K562 (cell line): ENCODE results near the gene TMC8. TPM values are rescaled to one million over a fixed set of nuclear protein-coding genes. Genes with fewer than 3 reads are reported as not detected.

Experiments used
- CBX3 ChIP-seq, 2 experiments: IDR thresholded peaks; 1 replicate in 1 of 2; 2 replicates in 1 of 2; pipeline ENCODE4 v1.6.1; 2012; ENCODE audit warnings: inconsistent platforms in 2 of 2, low read length in 2 of 2, borderline replicate concordance in 1 of 2, control low read depth in 1 of 2
- CREB1 ChIP-seq, 2 experiments: sonication (generic) in 1 of 2; formaldehyde crosslinking in 1 of 2; IDR thresholded peaks; 2 replicates each; pipeline versions ENCODE4 v1.6.1 to v1.8.0; 2012 to 2022; ENCODE audit warnings: inconsistent platforms in 1 of 2, mild to moderate bottlenecking in 1 of 2, missing genetic modification reagents in 1 of 2, moderate library complexity in 1 of 2
- STAT6 ChIP-seq: sonication (generic); formaldehyde crosslinking; IDR thresholded peaks from 2 replicates; pipeline ENCODE4 v1.8.1; 2023; ENCODE audit warnings: mild to moderate bottlenecking, missing genetic modification reagents
- TEAD4 ChIP-seq, 2 experiments: sonication (generic) in 1 of 2; formaldehyde crosslinking in 1 of 2; IDR thresholded peaks; 2 replicates each; pipeline versions ENCODE4 v1.6.1 to v1.8.0; 2012 to 2022; ENCODE audit warnings: borderline replicate concordance in 1 of 2, inconsistent platforms in 1 of 2, low read length in 1 of 2, mild to moderate bottlenecking in 1 of 2, missing genetic modification reagents in 1 of 2
- USF2 ChIP-seq: sonication (generic); formaldehyde crosslinking; IDR thresholded peaks from 2 replicates; pipeline ENCODE4 v1.5.0; 2020; ENCODE audit warnings: missing genetic modification reagents
- VEZF1 ChIP-seq: fragments of 200-800 bp; sonication (Bioruptor generic); IDR thresholded peaks from 2 replicates; pipeline ENCODE4 v1.6.1; 2017; ENCODE audit warnings: missing genetic modification characterization, missing compliant biosample characterization
- YY1 ChIP-seq, 3 experiments: IDR thresholded peaks; 2 replicates each; pipeline ENCODE4 v1.6.1; 2011; ENCODE audit warnings: low read length in 2 of 3, mild to moderate bottlenecking in 2 of 3, moderate library complexity in 2 of 3, borderline replicate concordance in 1 of 3, control low read depth in 1 of 3, low read depth in 1 of 3; ENCODE audit not compliant: insufficient read depth in 3 of 3, insufficient replicate concordance in 2 of 3, control insufficient read depth in 1 of 3, insufficient read length in 1 of 3; ENCODE audit errors: extremely low read depth in 1 of 3
- ZBTB7A ChIP-seq: IDR thresholded peaks from 2 replicates; pipeline ENCODE4 v1.6.1; 2011; ENCODE audit warnings: low read depth, mild to moderate bottlenecking, low read length, moderate library complexity, borderline replicate concordance; ENCODE audit not compliant: control insufficient read depth
- ZNF280A ChIP-seq: fragments of 450-650 bp; IDR thresholded peaks from 2 replicates; pipeline ENCODE4 v1.6.1; 2018; ENCODE audit warnings: mild to moderate bottlenecking, low read depth; ENCODE audit not compliant: partially characterized antibody
- ZNF512 ChIP-seq: IDR thresholded peaks from 2 replicates; pipeline ENCODE4 v1.6.1; 2016; ENCODE audit warnings: missing genetic modification characterization, missing compliant biosample characterization
- ZNF740 ChIP-seq, 3 experiments: fragments of 200-800 bp in 1 of 3; sonication (Bioruptor generic) in 1 of 3; sonication (generic) in 1 of 3; formaldehyde crosslinking in 1 of 3; IDR thresholded peaks; 2 replicates each; pipeline versions ENCODE4 v1.6.1 to v1.8.0; 2016 to 2022; ENCODE audit warnings: mild to moderate bottlenecking in 2 of 3, missing compliant biosample characterization in 2 of 3, missing genetic modification characterization in 2 of 3, missing genetic modification reagents in 1 of 3
- polyA plus RNA-seq, 8 experiments: library from polyadenylated mRNA; depleted of rRNA in 4 of 8; stranded (reverse) in 5 of 8; unstranded in 3 of 8; fragments of >200 nt; fragmentation: Nextera tagmentation in 2 of 8; fragmentation: Illumina TruSeq in 1 of 8; extraction: Ambion mirVana in 2 of 8; extraction: Trizol in 1 of 8; gene quantifications; 2 replicates each; pipeline versions ENCODE4 v1.2.1 to v1.2.3, GENCODE V29; 2011 to 2014; ENCODE audit warnings: inconsistent platforms in 1 of 8, missing spikeins in 1 of 8
- total RNA-seq, 7 experiments: library from RNA; depleted of rRNA in 6 of 7; stranded (reverse); fragments of >200 nt in 6 of 7; fragmentation: Illumina TruSeq in 2 of 7; extraction: Trizol in 2 of 7; gene quantifications; 2 replicates each; pipeline versions ENCODE4 v1.2.1 to v1.2.3, GENCODE V29; 2011 to 2021; ENCODE audit warnings: low replicate concordance in 1 of 7

TMC8 gene
- total and polyA plus RNA-seq, 9 of the 15 experiments (the other 6 are each of a cell fraction or from before 2014, with no cell fraction given) = 0.13 to 10.9 (median 2.8) TPM

GRCh38 chr17:78176548-78177025 lies 46.0 kb downstream of the TMC8 start (continued):
- no peak for TF ChIP-seq STAT6
- TF ChIP-seq CBX3 (IDR thresholded peaks at IDR 0.05; ENCODE audit: borderline replicate concordance in 1 of 2, low read length in 2 of 2) = 0 out of 3 replicates have a peak, but pooled peaks of 1 of the 2 experiments have one; percentile 34
- 0 out of 2 replicates have a peak, but pooled peaks have one; percentile 37 for TF ChIP-seq ZNF740 (CRISPR knock-in tag; IDR thresholded peaks at IDR 0.05)
- TF ChIP-seq ZNF740 (tag; IDR thresholded peaks at IDR 0.05) = no peak
- no peak for TF ChIP-seq ZNF280A
- TF ChIP-seq CREB1 (IDR thresholded peaks at IDR 0.05) = no peak; the same call in 1 of the 2 replicates
- TF ChIP-seq CREB1 (CRISPR knock-in tag; IDR thresholded peaks at IDR 0.05) = peak; percentile 48; the same call in 1 of the 2 replicates
- TF ChIP-seq VEZF1 (CRISPR knock-in tag) = peak; percentile 31; the same call in 1 of the 2 replicates
- TF ChIP-seq YY1 (IDR thresholded peaks at IDR 0.05; ENCODE audit: borderline replicate concordance in 1 of 3, control insufficient read depth in 1 of 3, extremely low read depth in 1 of 3, insufficient read depth in 3 of 3, insufficient read length in 1 of 3, insufficient replicate concordance in 2 of 3, low read depth in 1 of 3, low read length in 2 of 3) = peak in 2 of 3 experiments; percentile 66 to 81
- peak; percentile 12; the same call in 1 of the 2 replicates for TF ChIP-seq TEAD4 (IDR thresholded peaks at IDR 0.05; ENCODE audit: low read length)
- no peak for TF ChIP-seq TEAD4 (CRISPR knock-in tag; IDR thresholded peaks at IDR 0.05; ENCODE audit: borderline replicate concordance)
- no peak for TF ChIP-seq ZNF512
- peak; percentile 41; the same call in 1 of the 2 replicates for TF ChIP-seq ZBTB7A
- no peak for TF ChIP-seq USF2
